SK-N-DZ (cell line): ENCODE data around the gene FERMT1.
A peak's percentile ranks its signal among the peaks of the same experiment; 100 is the strongest.
"Not testable (repeated sequence)": the region's sequence is repeated elsewhere in the genome, so short reads cannot be mapped to it uniquely, and the experiment has no call there.

Experiments used
- DNase-seq: peaks from one replicate; pipeline ENCODE4 v3.0.0-alpha.2; 2015; ENCODE audit warnings: low spot score

The FERMT1 gene

GRCh38 chr20:6040540-6040939 lies 82.3 kb downstream of the FERMT1 start:
- no peak for DNase-seq

- no peak for DNase-seq
These were observed 83.1 kb downstream of the FERMT1 start for GRCh38 chr20:6039766-6040165.

DNA sequence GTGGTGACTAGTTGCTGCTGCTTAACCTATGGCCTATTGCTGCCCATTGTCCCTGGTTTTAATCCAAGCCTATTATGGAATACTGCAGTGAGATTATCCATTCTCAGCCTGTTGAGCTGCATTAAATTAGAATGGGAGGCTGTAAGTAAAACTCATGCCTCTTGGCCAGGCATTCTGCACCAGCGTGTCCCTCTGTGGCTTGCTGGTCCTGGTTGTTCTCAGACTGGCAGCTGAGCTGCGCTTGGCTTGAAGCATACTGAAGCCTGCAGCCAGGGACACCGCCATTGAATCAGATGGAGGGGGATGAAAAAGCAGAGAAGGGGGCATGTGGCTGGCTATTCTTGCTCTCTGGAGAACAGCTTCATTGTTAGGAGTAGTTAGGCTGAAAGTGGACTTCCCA lies 84.6 kb downstream of the FERMT1 start:
- DNase-seq = peak; percentile 17

DNA sequence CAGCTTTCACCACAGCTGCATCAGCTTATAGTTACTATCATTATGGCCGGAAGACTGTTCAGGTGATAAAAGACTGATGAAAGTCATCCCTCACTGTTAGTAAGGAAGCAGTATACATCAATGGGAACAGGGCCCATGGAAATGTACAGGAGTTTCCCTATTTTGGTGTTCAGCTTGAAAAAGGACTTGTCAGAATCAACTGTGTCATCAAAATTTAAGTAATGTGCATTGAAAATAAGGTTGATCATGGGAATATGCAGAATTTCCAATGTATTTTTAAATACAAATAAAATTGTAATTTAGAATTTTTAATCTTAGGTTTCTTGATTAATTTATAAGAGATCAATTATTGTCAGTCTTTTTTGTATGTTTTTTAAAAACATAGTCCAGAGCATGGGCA lies 85.7 kb downstream of the FERMT1 start:
- DNase-seq = no peak

GRCh38 chr20:6036213-6036612 lies 86.6 kb downstream of the FERMT1 start:
- no peak for DNase-seq

GRCh38 chr20:6034134-6034969 lies 88.5 kb downstream of the FERMT1 start:
- DNase-seq = no peak

DNA sequence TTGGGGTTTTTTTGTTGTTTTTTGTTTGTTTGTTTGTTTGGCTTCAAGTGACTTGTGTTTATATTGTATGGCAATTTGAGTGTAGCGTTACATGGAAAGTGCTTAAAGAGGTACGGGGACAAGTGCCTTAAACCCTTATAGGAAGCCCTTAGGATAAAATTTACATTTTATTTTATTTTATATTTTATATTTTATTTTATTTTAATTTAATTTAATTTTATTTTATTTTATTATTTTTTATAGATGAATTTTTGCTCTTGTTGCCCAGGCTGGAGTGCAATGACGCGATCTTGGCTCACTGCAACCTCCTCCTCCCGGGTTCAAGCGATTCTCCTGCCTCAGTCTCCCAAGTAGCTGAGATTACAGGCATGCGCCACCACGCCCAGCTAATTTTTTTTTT lies 89.9 kb downstream of the FERMT1 start:
- not testable (repeated sequence) for DNase-seq

DNA sequence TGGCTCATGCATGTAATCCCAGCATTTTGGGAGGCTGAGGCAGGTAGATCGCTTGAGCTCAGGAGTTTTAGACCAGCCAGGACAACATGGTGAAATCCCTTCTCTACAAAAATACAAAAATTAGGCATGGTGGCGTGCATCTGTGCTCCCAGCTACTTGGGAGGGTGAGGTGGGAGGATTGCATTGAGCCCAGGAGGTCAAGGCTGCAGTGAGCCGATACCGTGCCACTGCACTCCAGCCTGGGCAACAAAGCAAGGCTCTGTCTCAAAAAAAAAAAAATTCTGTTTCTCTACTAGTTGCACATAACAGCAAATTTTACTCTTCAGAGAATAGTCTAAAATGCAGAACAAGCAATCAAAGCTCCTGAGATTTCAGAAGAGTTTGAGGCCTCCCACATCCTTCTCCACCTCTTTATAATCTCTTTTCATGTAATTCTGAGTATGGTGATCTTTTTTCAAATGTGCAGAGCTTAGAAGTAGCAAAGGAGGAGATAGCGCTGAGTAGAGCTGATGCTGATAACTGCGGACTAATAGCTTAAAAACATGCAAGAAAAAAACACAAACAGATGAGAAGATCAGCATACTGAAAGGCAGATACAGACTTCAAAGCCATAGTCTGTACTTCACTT lies 92.3 kb downstream of the FERMT1 start:
- no peak for DNase-seq

- no peak for DNase-seq
These were observed 93.3 kb downstream of the FERMT1 start for GRCh38 chr20:6029538-6029937.

- DNase-seq = no peak
These were observed 94.0 kb downstream of the FERMT1 start for GRCh38 chr20:6028818-6029217.

- DNase-seq = no peak
These were observed 96.8 kb downstream of the FERMT1 start for GRCh38 chr20:6026051-6026450.
